IPS-18c (cell line): Measurements from ENCODE around the gene ANKRD1.
A peak's percentile ranks its signal among the peaks of the same experiment; 100 is the strongest.
"Not testable (repeated sequence)": the region's sequence is repeated elsewhere in the genome, so short reads cannot be mapped to it uniquely, and the experiment has no call there.

Experiments used
- H3K4me3 ChIP-seq: 2 replicates; pipeline ENCODE4 v1.7.0; 2013; ENCODE audit warnings: low read depth, mild to moderate bottlenecking, low read length, moderate library complexity; ENCODE audit not compliant: insufficient read depth
- H3K9me3 ChIP-seq: one replicate; pipeline ENCODE4 v1.6.1; 2013; ENCODE audit warnings: mild to moderate bottlenecking, low read length, moderate library complexity; ENCODE audit not compliant: control insufficient read depth, insufficient read depth

ANKRD1 gene

DNA sequence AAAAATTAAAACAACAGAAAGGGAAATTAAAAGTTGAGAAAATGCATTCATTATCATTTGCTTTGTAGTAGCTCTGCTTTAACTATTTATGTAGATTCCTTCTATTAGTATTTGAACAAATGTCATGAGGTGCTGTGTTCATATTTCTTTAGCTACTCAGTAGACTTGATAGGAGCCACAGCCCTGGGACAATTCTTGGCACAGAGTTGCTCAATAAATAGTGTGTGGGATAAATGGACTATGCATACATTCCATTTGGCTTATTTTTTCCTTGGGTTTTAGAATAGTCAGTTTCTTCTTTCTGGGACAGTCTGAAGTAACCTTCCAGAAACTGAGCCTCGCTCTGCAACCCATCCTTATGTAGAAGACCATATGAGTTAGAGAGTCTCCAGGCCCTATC is 35.7 kb downstream of the ANKRD1 start:
- no peak overlapping the region for H3K4me3 ChIP-seq
- no peaks in the 10 kb centered on the region for H3K9me3 ChIP-seq

DNA sequence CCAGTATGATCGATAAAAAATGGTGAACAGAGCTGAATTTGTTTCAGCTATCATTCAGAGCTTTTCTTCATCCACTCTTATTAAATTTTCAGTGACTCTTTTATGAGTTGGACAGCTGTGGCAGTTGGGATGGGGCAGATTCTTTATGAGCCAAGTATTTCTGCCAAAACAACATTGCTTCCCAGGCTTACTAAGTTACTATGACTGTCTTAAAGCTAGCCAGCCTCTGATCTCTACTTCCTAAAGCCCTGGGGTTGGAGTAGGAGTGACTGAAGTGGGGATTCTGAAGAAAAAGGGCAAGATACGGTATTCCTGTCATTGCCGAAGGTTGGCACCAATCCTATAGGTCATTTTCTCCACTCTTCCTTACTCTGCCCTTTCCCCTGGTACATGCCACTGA is 36.5 kb downstream of the ANKRD1 start:
- H3K4me3 ChIP-seq: no peak overlapping the region

DNA sequence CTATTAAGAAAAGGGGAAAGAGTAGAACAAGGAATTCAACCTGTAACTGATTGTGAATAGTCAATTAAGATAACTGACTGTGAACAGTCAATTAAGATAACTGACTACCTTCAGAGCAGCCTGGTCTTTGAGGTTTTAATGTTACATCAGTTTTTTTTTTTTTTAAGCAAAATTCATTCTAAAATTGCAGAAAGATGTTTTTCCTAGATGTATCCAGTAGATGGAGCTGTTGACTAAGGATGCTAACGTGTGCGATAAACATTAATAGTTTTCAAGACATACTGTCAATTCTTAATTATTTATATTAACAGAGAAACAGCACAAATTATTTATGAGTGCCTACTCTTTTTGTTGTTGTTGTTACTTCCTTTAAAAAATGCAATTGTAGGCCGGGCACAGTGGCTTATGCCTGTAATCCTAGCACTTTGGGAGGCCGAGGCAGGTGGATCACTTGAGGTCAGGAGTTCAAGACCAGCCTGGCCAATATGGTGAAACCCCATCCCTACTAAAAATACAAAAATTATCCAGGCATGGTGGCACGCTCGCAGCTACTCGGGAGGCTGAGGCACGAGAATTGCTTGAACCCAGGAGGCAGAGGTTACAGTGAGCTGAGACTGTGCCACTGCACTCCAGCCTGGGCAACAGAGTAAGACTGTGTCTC is 40.7 kb downstream of the ANKRD1 start:
- H3K9me3 ChIP-seq, H3K4me3 ChIP-seq: not testable (repeated sequence)

More for the DNA sequence above, 36.5 kb downstream of the ANKRD1 start:
- H3K9me3 ChIP-seq: no peaks in the 10 kb centered on the region

DNA sequence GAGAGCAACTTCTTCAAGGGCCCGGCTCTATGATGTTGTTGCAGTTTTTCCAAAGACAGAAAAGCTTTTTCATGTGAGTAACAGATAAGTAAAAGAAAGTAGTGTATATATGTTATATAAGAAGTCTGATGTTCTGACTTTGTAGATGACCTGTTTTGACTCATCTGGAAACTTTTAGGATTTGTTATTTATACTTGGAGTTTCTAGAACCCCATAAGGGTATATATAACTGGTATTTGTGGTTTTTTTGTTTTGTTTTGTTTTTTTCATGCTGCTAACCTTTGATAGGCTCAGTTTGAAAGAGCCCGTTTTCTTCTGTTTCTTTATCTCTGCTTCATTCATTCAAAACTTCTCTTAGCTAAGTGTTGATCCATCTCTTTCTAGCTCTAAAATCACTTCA is 41.8 kb downstream of the ANKRD1 start:
- no peaks in the 10 kb centered on the region for H3K9me3 ChIP-seq
- no peak overlapping the region for H3K4me3 ChIP-seq

DNA sequence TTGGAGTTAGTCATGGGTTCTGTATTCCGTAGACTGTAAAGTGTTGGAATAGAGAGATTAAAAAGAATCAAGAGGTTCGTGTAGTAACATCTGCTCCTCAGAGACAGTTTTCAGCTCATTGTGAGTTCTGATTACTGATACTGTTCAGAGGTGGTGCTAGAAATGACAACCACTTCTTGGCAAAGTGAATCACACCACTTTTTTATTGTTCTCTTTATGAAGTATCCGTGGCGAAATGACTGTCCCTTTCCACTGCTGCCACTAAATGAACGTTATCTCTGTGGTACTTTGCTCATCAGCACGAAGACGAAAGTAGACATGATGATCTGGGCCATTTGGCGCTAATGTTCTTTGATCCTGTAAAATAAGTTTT is 48.3 kb downstream of the ANKRD1 start:
- Histone ChIP-seq H3K9me3 (no peaks in the 10 kb centered on the region), H3K4me3 (peak overlapping the region; percentile 99)

- Histone ChIP-seq H3K9me3 (no peaks in the 10 kb centered on the region), H3K4me3 (peak within 1 kb of the TSS; percentile 99)
Measured at GRCh38 chr10:90871766-90872647, 48.9 kb downstream of the ANKRD1 start, which contains the start of gene RPP30. RPP30 (plus strand) TSS chr10:90871974; CDS start chr10:90871987, 13 bp downstream.

GRCh38 chr10:90871279-90871765 is 49.6 kb downstream of the ANKRD1 start:
- Histone ChIP-seq H3K9me3 (no peaks in the 10 kb centered on the region), H3K4me3 (peak overlapping the region; percentile 99)

DNA sequence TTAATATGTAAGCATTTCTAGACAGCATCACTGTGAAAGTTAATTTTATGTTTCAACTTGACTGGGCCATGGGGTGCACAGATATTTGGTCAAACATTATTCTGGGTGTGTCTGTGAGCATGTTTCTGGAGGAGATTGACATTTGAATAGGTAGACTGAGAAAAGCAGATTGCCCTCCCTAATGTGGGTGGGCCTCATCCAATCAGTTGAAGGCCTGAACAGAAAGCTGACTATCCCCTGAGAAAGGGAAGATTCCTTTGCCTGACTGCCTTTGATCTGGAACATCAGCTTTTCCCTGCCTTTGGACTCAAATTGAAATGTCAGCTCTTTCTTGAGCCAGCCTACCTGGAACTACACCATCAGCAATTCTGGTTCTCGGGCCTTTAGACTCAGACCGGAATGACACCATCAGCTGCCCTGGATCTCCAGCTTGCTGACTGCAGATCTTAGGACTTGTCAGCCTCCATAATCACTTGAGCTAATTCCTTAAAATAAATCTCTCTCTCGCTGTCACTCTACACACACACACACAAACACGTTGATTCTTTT is 54.8 kb downstream of the ANKRD1 start:
- H3K9me3 ChIP-seq: no peaks in the 10 kb centered on the region
- no peak overlapping the region for H3K4me3 ChIP-seq

GRCh38 chr10:90865401-90865800 is 55.5 kb downstream of the ANKRD1 start:
- H3K9me3 ChIP-seq: no peaks in the 10 kb centered on the region
- no peak overlapping the region for H3K4me3 ChIP-seq

DNA sequence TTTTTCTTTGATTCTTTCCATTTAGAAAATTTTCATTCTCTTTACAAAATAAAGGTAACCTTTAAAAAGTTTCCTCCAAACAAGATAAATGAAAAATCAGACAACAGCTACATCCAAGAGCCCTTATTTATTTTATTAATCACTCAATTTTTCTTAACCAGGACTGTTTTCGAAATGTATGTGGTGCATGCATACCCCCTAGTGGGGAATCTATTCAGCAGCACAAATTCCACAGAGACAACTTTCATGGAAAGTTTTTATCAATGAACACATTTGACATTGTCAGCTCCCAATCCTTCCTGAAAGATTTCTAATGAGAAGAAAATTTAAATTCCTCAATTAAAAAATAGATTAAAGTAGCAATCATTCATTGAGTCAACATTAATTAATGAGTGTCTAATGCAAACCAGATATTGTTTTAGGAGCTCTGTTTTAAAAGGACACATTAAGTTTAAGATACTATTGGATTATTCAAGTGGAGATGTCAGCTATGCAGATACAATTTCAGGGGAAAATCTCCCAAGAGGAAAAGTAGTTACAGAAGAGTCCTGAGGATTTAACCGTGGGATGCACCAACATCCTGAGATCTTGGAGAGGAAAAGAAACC is 57.9 kb downstream of the ANKRD1 start:
- Histone ChIP-seq H3K4me3 (no peak overlapping the region), H3K9me3 (no peaks in the 10 kb centered on the region)
